Ishikawa (cell line): ENCODE results near the gene ZNFX1.

Source experiments
- EGR1 ChIP-seq: IDR thresholded peaks from 2 replicates; pipeline ENCODE4 v1.6.1; 2012
- TAF1 ChIP-seq: IDR thresholded peaks from 2 replicates; pipeline ENCODE4 v1.6.1; 2012; ENCODE audit warnings: low read depth, mild to moderate bottlenecking

DNA sequence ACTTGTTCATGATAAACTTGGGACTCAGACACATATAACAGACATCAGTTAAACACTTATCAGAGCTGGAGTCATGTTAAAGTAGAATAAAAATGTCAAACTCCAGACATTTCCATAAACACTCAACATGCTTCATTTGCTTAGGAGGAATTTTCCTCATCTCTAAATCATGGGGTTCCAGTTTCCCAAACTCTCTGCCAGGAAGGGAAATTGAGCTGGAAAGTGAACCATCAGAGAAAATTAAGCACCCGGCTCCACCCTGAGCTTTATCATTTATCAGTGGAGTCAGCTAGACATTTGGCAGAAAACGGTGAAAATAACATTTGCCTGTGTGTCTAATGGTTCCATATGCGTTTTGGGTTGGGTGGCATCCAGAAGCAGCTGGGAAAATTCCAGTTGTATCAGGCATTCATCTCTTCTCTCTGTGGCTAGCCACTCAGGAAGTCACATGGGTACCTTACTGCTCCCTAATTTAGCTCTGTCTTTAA lies 25.3 kb upstream of the ZNFX1 start:
- no peak for TF ChIP-seq EGR1
- no peak for TF ChIP-seq TAF1
